NCI-H128 (cell line): ENCODE measurements around the gene MPRIP.

Experiments used
- DNase-seq: peaks from one replicate; lab custom pipeline; 2025; ENCODE audit not compliant: unreplicated experiment; lab: John Stamatoyannopoulos, UW

Gene MPRIP

DNA sequence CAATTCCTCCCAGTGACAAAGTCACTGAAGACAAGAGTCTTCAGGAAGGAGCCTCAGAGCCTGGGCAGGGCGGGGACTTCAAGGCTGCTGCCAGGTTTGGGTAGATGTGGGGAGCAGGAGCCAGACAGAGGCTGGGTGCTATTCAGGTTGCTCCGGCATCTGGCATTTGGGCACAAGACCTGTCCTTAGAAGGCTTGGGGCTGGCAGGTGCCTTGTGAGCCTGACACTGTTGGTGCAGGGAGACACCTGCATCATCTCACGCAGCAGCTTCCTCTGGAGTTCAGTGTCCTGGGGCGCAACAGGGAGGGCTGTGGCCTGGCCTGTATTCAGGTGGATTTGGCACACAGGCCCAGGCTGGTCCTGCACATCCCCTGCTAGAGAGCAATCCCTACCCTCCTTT, 65.0 kb downstream of the MPRIP start:
- DNase-seq, result no peak

DNA sequence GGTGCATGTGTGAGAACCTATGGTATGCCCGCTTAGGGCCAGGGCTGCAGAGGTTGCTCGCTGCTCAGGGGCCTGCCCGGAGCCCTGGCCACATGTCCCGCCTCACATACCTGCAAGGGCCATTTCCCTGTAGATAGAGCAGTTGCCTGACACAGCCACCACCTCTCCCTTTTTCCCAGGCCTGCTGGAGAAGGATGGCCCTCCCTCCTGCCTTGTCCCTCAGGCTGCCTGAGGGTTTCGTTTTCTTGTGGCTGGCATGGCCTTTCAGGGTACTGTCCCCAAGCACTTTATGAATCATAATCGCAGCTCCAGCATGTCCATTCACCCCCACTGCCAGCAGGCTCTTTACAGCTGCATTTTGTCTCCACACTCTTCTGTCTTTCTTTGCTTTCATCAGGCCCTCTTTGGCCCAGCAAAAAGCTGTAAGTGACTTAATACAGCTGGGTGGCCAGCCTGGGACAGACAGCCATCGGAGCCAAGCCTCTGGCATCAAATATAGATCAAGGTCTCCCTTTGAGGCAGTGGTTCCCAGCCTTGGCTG, 65.7 kb downstream of the MPRIP start:
- DNase-seq, result no peak

DNA sequence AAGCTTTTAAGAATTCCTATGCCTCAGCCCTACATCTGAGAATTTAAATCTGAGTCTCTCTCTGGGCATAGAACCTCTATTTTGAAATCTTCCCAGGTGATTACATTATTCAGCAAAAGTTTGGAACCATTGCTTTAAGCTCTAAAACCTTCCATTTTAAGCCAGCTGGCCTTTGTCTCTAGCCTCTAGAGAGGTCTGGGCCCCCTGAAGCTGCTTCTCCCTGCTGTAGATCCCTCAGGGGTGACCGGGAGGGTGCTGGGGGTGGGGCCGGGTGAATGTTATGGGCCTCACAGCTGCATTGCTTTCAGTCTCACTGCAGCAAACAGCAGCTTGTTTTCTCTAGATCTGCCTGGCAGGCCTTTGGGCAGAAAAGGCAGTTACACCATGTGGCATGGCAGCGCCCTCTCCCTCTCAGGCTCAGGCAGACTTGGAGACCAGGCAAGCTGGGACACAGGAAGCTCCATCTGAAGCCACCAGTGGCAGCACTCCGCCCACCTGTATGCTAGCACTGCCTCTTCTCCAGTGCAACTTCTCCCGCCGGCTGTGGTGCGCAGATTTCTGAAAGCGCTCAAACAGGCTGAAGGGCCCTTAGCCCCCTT, 66.3 kb downstream of the MPRIP start:
- DNase-seq, result no peak

GRCh38 chr17:17109256-17109655, 67.0 kb downstream of the MPRIP start:
- DNase-seq, result no peak

GRCh38 chr17:17109907-17110306, 67.7 kb downstream of the MPRIP start:
- DNase-seq, result no peak

DNA sequence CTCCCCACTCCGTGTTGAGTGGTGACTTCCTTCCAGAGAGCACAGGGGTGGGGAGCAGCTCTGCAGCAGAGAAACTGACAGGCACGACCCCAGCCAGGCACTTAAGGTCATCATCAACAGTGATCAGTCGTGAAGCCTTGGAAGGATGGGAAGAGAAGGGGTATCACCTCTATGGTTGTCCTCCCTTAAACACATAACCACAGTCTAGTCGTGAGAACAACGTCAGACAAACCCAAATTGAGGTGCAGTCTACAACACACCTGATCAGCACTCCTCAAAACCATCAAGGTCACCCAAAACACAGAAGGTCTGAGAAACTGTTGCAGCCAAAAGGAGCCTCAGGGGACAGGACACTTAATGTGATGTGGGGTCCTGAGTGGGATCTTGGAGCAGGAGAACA, 68.3 kb downstream of the MPRIP start:
- DNase-seq, result no peak

DNA sequence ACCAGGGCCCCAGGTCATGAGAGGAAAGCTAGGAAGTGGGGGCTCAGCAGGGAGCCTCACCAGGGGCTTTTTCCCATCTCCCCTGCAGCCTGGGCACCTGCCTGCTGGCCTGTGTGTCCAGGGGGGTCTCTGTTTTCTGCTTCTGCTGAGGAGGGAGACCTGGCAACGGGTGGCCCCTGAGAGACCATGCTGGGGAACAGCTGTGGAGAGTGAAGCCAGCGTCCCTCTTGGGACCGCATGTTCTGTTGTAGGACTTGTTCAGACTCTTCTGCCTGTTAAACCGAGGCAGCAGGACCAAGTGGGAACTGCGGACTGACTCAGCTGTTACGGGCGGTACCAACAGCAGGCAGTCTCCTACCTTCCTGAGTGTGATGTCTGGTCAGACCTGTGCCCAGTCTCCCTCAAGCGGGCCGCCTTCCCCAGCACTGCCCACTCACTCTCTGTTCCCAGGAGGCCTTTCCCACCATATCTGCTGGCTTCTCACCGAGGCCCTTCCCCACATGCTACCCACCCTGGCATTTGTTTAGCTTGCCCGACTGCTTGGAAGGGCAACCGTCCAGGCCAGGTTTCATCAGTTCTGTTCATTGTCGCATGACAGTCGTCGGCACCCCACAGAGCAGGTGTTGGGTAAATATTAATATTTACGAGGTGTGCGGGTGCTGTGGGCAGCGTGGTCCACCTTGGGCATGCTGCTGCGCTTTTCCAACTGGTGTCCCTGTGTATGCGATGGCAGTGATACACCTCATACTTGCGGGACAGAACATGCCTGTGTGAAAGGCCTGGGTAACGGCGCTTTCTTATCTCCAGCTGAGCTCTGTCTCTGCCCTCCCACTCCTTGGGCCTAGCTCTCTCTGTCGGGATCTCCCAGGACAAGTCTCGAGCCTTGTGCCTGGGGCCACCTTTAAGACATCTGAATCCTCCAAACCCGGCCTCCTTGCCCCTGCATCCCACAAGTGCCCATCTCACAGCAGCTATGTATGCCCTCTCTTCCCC, 69.4 kb downstream of the MPRIP start:
- no peak for DNase-seq

- no peak for DNase-seq
Observed at GRCh38 chr17:17112628-17113200, 70.5 kb downstream of the MPRIP start.

DNA sequence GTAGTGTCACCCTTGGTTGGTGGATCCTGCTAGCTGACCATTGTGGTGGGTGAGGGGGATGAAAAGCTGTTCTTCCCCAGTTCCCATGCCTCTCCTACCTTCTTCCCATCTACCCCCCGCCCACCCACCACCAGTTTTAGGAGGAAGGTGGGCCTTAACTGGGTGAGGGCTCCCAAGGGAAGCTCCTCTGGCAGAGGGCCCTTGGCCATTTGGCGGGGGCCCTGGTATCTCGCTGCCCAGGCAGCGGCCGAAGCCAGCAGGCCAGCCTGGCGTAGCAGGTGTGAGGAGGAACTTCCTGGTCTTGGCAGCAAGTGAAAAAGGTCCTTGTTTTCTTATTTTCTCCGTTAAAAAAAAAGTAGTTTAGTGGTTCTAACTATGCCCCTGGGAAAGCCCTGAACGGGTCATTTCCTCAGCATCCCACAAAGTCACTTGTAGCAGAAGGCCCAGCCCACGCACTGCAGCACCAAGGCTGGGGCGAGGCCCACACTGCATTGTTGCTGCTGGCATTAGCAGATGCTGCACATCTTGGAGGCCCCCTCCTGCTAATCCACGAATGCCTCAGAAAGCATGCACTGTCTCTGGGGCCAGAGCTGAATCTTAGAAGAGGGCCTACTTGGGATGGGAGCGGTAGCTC, 72.5 kb downstream of the MPRIP start:
- DNase-seq, result no peak

DNA sequence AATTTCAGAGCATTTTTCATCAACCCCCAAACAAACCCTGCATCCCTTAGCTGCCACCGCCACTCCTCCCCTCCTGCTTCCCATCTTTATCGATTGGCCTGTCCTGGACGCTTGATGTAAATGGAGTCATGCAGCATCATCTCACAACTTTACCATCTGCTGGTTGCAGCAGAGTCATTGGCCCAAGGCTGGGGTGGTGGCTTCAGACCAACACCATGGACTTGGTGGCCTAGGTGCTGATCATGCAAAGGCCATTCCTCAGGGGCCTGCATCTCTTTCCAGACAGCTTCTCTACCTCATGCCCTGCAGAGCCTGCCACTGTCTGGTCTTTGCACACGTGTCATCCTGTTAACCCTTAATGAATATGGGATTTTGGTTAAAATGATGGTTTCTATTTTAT, 73.4 kb downstream of the MPRIP start:
- DNase-seq, result no peak

DNA sequence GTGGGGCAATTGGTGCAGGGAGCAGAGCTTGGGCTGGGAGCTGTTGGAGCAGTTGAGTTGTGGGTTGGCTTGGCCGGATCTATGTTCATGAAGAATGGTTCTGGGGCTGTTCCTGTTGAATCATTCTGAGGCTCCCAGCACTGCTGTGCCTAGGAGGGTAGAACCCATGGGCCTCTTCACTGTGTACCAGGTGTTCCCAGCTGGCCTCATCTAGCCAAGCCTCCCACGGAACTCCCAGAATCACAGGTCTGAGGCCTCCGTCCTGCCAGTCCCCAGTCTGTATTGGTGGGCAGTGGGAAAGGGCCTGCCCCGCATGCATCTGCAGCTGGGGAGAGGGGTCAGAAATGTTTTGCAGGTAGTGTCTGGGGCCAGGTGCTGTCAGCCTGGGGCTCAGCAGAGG, 74.1 kb downstream of the MPRIP start:
- no peak for DNase-seq

DNA sequence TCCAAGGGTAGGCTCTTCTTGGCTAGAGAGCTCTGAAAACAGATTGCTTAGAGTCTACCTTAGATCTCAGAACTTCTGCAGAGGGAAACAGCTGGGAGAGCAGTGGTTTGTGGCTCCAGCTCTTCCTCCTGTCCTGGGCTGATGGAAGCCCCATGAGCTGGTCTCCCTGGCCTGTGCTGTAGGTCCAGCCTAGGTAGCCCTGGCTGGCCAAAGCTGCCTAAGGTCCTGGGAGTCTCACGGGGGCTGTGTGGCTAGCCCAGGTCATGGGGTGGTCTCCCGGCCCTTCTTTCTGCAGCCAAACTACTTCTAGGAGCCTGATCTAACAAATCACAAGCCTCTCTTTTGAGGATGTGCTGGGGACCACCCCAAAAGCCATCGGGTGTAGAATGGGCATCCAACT, 75.7 kb downstream of the MPRIP start:
- no peak for DNase-seq

DNA sequence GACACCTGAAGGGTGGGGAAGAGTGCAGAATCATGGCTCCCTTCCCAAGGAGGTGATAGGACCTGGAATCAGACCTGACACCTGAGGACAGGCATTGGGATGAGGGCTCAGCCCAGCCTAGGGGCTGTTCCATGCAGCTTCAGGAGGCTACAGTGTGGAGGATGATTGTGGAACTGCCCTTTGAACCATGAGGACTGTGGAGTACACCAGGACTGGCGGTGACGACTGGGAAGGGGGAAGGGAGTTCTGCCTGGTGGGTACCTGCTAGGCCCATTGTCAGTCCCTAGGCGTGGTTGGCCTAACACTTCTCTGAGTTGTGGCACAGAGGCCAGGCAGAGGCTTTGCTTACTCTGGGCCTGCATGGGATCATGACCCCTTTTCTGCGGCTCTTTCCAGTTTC, 76.1 kb downstream of the MPRIP start:
- DNase-seq, result no peak

GRCh38 chr17:17119106-17119505, 76.8 kb downstream of the MPRIP start:
- DNase-seq, result no peak

DNA sequence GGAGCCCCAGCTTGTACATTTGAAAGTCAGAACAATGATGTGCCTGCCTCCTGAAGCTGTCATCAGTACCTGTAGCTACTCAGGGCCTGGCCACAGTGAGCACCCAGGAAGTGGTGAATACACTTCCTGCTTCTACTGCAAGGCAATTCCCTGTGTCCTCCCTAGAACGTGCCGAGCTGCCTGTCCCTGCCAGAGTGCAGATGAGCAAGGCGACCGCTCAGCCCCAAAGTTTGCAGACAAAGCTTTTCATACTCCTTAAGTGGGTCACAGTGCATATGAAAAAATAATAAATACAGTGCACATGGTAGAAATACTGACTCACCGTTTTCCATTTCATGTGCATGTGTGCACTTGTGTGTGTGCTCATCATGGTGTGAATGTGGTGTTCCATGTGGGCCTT, 77.3 kb downstream of the MPRIP start:
- no peak for DNase-seq

DNA sequence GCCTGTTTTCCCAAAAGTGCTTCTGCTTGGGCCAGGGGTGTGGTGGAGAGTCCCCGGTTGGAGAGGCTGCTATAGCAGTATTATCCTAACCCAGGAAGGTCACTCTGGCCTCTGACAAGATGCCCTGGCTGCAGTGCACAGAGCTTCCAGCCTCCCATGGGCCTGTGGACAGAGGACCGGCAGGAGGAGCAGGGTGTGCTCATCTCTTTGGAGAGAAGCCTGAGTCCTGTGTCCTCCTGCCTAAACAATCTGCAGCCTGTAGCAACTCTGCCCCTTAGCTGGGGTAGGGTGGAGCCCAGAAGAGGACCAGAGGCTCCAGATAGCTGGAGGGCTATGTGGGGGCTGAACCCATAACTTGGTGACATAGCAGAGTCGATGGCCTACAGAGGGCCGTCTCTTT, 78.0 kb downstream of the MPRIP start:
- DNase-seq, result no peak

DNA sequence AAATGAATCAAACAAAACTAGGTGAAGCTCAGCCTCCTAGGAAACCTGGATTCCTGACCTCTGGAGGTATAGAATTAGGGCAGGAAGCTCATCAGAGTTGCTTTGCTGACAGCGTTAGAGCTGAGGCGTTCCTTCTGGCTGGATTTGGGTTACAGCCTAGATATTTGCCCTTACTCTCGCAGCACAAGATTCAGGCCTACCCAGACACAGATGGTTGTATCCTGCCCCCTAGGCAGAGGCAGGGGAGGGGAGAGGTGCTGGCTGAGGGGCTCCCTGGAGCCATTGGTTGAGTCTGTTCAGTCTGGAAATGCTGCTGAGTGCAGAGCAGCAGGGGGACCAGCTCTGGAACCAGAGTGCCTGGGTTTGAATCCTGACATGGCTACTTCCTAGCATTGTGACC, 78.4 kb downstream of the MPRIP start:
- no peak for DNase-seq

GRCh38 chr17:17121162-17121561, 78.9 kb downstream of the MPRIP start:
- no peak for DNase-seq

DNA sequence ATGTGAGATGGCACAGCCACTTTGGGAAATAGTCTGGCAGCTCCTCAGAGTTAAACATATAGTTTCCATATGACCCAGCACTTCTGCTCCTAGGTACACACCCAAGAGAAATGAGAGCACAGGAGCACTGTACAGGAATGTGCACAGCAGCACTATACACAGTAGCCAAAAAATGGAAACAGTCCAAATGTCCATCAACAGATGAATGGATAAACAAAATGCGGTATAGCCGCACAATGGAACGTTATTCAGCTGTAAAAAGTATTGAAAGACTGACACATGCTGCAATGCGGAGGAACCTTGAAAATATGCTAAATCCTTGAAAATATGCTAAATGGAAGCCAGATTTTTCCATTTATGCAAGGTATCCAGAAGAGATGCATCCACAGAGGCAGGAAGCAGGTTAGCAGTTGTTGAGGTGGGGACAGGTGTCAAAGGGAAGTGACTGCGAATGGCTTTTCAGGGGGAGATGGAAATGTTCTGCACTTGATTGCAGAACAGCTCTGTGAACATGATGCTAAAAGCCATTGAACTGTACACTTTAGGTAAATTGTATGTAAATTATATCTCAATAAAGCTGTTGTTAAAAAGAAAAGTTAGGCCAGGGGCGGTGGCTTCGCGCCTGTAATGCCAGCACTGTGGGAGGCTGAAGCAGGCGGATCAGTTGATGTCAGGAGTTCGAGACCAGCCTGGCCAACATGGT, 80.7 kb downstream of the MPRIP start:
- DNase-seq, result no peak

- DNase-seq, result no peak
Observed at GRCh38 chr17:17124341-17124740, 82.1 kb downstream of the MPRIP start.
